HEK293 (cell line): ENCODE data around the gene DNAH9.
A peak's percentile ranks its signal among the peaks of the same experiment; 100 is the strongest.

Experiments used
- CTCF ChIA-PET: fragments of 350-600 bp; formaldehyde crosslinking; extraction: SDS; loops from one replicate; lab custom pipeline; 2021; ENCODE audit warnings: antibody characterized with exemption; lab: Yijun Ruan, JAX
- POLR2A ChIA-PET: fragments of 300-600 bp; formaldehyde crosslinking; extraction: SDS; loops from one replicate; lab custom pipeline; 2020; ENCODE audit warnings: antibody characterized with exemption, inconsistent platforms; lab: Yijun Ruan, JAX
- H3K27ac ChIP-seq: fragments of 200-500 bp; sonication (Bioruptor generic); 2 replicates; pipeline ENCODE4 v1.5.1; 2014; ENCODE audit warnings: low read depth, low read length, control low read depth, inconsistent platforms; ENCODE audit errors: extremely low read depth
- H3K36me3 ChIP-seq, 2 experiments: fragments of 200-500 bp in 1 of 2; sonication (Bioruptor generic) in 1 of 2; 1 replicate in 1 of 2; 2 replicates in 1 of 2; pipeline ENCODE4 v1.5.1; 2014 to 2017; ENCODE audit warnings: inconsistent platforms in 2 of 2, low read length in 2 of 2; ENCODE audit not compliant: control insufficient read depth in 2 of 2, insufficient read depth in 1 of 2
- H3K4me1 ChIP-seq: fragments of 200-500 bp; sonication (Bioruptor generic); 2 replicates; pipeline ENCODE4 v1.5.1; 2014; ENCODE audit warnings: mild to moderate bottlenecking, low read length, inconsistent platforms; ENCODE audit not compliant: control insufficient read depth, insufficient read depth
- H3K4me3 ChIP-seq: 2 replicates; pipeline ENCODE4 v1.5.1; 2011; ENCODE audit warnings: low read depth, mild to moderate bottlenecking, control low read depth, low read length, moderate library complexity
- H3K9me3 ChIP-seq: fragments of 200-500 bp; sonication (Bioruptor generic); 2 replicates; pipeline ENCODE4 v1.5.1; 2014; ENCODE audit warnings: low read depth, low read length, inconsistent platforms; ENCODE audit not compliant: control insufficient read depth, insufficient read depth
- ZBTB8A ChIP-seq: fragments of 450-650 bp; formaldehyde crosslinking; IDR thresholded peaks from 2 replicates; pipeline ENCODE4 v1.5.1; 2016; ENCODE audit warnings: missing biosample characterization, missing genetic modification characterization
- ZNF138 ChIP-seq: fragments of 450-650 bp; formaldehyde crosslinking; IDR thresholded peaks from 2 replicates; pipeline ENCODE4 v1.5.1; 2016; ENCODE audit warnings: missing biosample characterization, missing genetic modification characterization, borderline replicate concordance
- ZNF155 ChIP-seq: fragments of 450-650 bp; formaldehyde crosslinking; IDR thresholded peaks from 2 replicates; pipeline ENCODE4 v1.5.1; 2016; ENCODE audit warnings: missing biosample characterization, missing genetic modification characterization
- ZNF2 ChIP-seq: fragments of 450-650 bp; formaldehyde crosslinking; IDR thresholded peaks from 2 replicates; pipeline ENCODE4 v1.5.1; 2016; ENCODE audit warnings: missing biosample characterization, missing genetic modification characterization
- ZNF274 ChIP-seq, 2 experiments: fragments of 200-500 bp in 1 of 2; fragments of 450-650 bp in 1 of 2; sonication (Bioruptor generic) in 1 of 2; formaldehyde crosslinking in 1 of 2; IDR thresholded peaks; 2 replicates each; pipeline versions ENCODE4 v1.5.1 to v1.6.1; 2014 to 2016; ENCODE audit warnings: borderline replicate concordance in 1 of 2, inconsistent platforms in 1 of 2, low read length in 1 of 2, missing biosample characterization in 1 of 2, missing genetic modification characterization in 1 of 2
- ZNF394 ChIP-seq: fragments of 450-650 bp; formaldehyde crosslinking; IDR thresholded peaks from 2 replicates; pipeline ENCODE4 v1.5.1; 2016; ENCODE audit warnings: missing biosample characterization, missing genetic modification characterization, mild to moderate bottlenecking, moderate library complexity, borderline replicate concordance
- ZNF416 ChIP-seq: fragments of 450-650 bp; formaldehyde crosslinking; IDR thresholded peaks from 2 replicates; pipeline ENCODE4 v1.5.1; 2016; ENCODE audit warnings: missing biosample characterization, missing genetic modification characterization
- ZNF521 ChIP-seq: fragments of 450-650 bp; formaldehyde crosslinking; IDR thresholded peaks from 2 replicates; pipeline ENCODE4 v1.5.1; 2017; ENCODE audit warnings: missing biosample characterization, mild to moderate bottlenecking, missing genetic modification characterization
- ZNF629 ChIP-seq: fragments of 450-650 bp; formaldehyde crosslinking; IDR thresholded peaks from 2 replicates; pipeline ENCODE4 v1.5.1; 2017; ENCODE audit warnings: missing biosample characterization, missing genetic modification characterization
- ZNF660 ChIP-seq: fragments of 450-650 bp; IDR thresholded peaks from 2 replicates; pipeline ENCODE4 v1.5.1; 2018; ENCODE audit warnings: missing biosample characterization, mild to moderate bottlenecking, missing genetic modification characterization
- ZNF701 ChIP-seq: fragments of 450-650 bp; formaldehyde crosslinking; IDR thresholded peaks from 2 replicates; pipeline ENCODE4 v1.5.1; 2016; ENCODE audit warnings: missing biosample characterization, missing genetic modification characterization
- ZNF837 ChIP-seq: fragments of 450-650 bp; formaldehyde crosslinking; IDR thresholded peaks from 2 replicates; pipeline ENCODE4 v1.5.1; 2016; ENCODE audit warnings: missing biosample characterization, missing genetic modification characterization
- ZSCAN30 ChIP-seq: fragments of 450-650 bp; IDR thresholded peaks from 2 replicates; pipeline ENCODE4 v1.5.1; 2018; ENCODE audit warnings: missing biosample characterization, mild to moderate bottlenecking, missing genetic modification characterization, moderate library complexity
- TF ChIP-seq, protein P1 (sequence below): fragments of 450-650 bp; formaldehyde crosslinking; IDR thresholded peaks from 2 replicates; pipeline ENCODE4 v1.5.1; 2016; ENCODE audit warnings: missing biosample characterization, missing genetic modification characterization
- TF ChIP-seq, protein P2 (sequence below): fragments of 450-650 bp; formaldehyde crosslinking; IDR thresholded peaks from 2 replicates; pipeline ENCODE4 v1.5.1; 2016; ENCODE audit warnings: missing biosample characterization, missing genetic modification characterization

DNAH9 gene, protein sequence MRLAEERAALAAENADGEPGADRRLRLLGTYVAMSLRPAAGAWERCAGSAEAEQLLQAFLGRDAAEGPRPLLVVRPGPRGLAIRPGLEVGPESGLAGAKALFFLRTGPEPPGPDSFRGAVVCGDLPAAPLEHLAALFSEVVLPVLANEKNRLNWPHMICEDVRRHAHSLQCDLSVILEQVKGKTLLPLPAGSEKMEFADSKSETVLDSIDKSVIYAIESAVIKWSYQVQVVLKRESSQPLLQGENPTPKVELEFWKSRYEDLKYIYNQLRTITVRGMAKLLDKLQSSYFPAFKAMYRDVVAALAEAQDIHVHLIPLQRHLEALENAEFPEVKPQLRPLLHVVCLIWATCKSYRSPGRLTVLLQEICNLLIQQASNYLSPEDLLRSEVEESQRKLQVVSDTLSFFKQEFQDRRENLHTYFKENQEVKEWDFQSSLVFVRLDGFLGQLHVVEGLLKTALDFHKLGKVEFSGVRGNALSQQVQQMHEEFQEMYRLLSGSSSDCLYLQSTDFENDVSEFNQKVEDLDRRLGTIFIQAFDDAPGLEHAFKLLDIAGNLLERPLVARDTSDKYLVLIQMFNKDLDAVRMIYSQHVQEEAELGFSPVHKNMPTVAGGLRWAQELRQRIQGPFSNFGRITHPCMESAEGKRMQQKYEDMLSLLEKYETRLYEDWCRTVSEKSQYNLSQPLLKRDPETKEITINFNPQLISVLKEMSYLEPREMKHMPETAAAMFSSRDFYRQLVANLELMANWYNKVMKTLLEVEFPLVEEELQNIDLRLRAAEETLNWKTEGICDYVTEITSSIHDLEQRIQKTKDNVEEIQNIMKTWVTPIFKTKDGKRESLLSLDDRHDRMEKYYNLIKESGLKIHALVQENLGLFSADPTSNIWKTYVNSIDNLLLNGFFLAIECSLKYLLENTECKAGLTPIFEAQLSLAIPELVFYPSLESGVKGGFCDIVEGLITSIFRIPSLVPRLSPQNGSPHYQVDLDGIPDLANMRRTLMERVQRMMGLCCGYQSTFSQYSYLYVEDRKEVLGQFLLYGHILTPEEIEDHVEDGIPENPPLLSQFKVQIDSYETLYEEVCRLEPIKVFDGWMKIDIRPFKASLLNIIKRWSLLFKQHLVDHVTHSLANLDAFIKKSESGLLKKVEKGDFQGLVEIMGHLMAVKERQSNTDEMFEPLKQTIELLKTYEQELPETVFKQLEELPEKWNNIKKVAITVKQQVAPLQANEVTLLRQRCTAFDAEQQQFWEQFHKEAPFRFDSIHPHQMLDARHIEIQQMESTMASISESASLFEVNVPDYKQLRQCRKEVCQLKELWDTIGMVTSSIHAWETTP (N-terminal part only)

DNA sequence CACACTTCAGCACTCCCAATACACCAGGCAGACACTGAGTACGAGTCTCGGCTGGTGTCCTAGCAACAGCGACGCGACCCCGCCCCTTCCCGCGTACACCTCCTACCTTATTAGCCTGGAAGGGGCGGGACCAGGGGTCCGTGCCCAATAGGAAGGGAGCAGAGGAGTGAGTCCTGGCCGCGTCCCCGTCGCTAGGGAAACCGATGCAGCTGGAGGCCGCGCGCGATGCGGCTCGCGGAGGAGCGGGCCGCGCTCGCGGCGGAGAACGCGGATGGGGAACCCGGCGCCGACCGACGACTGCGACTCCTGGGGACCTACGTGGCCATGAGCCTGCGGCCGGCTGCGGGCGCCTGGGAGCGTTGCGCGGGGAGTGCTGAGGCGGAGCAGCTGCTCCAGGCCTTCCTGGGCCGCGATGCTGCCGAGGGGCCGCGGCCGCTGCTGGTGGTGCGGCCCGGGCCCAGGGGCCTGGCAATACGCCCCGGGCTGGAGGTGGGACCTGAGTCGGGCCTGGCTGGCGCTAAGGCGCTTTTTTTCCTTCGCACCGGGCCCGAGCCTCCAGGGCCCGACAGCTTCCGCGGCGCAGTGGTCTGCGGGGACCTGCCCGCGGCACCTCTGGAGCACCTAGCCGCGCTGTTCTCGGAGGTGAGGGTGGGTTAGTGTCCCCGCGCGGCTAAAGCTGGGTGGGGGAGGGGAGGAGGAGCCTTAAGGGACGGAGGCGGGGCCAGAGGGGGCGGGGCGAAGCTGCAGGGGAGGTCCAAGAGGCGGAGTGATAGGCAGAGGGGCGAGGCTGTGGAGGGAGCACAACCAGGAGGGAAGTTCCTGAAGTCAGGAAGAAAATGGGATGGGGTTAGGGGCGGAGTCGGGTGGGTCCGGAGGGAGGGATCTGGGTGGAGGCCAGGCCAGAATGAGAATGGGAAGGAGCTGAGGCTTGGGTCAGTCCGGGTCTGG is at the start of gene DNAH9:
Gene DNAH9 (plus strand): TSS at position 197 of the 948 bp plus-strand sequence. CDS start 29 bp downstream, at position 226.
- CTCF ChIA-PET = no interaction called here
- peak within 1 kb of the TSS; percentile 34 for H3K4me3 ChIP-seq
- POLR2A ChIA-PET = no interaction called here

DNA sequence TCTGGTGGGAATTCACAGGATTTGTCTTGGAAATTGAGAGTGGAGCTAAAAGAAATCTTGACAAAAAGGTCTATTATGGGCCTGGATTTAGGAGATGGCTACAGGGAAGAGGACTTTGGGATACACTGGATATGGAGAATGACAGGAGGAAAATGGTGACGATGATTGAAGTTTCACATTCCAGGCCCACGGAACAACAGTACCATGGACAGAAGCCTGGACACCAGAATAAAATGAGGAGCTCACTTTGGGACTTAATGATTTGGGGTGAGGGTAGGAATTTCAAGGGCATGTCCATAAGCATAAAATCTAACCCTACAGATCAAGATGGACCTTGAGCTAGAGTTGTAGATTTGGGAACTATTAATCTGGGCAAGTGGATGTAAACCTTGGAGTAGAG is 47.8 kb upstream of the DNAH9 start:
- Histone ChIP-seq H3K4me3 (no peak overlapping the region), H3K9me3 (no peaks in the 10 kb centered on the region), H3K4me1 (no peaks in the 10 kb centered on the region), H3K27ac (no peak overlapping the region), H3K36me3 (no peaks in the 10 kb centered on the region)
- ChIA-PET CTCF (interaction anchor here (0.6 kb wide), 2 partner anchors 360 to 385 kb away, joined by 3 to 4 read pairs; no protein-coding TSS in a partner anchor), POLR2A (no interaction called here)
- TF ChIP-seq, protein P1, sequence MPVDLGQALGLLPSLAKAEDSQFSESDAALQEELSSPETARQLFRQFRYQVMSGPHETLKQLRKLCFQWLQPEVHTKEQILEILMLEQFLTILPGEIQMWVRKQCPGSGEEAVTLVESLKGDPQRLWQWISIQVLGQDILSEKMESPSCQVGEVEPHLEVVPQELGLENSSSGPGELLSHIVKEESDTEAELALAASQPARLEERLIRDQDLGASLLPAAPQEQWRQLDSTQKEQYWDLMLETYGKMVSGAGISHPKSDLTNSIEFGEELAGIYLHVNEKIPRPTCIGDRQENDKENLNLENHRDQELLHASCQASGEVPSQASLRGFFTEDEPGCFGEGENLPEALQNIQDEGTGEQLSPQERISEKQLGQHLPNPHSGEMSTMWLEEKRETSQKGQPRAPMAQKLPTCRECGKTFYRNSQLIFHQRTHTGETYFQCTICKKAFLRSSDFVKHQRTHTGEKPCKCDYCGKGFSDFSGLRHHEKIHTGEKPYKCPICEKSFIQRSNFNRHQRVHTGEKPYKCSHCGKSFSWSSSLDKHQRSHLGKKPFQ = no peak
- TF ChIP-seq ZNF701 (no peak), ZNF629 (tag by site-specific recombination) (no peak), ZNF138 (tag by site-specific recombination) (no peak), ZNF155 (tag by site-specific recombination) (no peak)
- TF ChIP-seq, protein P2, sequence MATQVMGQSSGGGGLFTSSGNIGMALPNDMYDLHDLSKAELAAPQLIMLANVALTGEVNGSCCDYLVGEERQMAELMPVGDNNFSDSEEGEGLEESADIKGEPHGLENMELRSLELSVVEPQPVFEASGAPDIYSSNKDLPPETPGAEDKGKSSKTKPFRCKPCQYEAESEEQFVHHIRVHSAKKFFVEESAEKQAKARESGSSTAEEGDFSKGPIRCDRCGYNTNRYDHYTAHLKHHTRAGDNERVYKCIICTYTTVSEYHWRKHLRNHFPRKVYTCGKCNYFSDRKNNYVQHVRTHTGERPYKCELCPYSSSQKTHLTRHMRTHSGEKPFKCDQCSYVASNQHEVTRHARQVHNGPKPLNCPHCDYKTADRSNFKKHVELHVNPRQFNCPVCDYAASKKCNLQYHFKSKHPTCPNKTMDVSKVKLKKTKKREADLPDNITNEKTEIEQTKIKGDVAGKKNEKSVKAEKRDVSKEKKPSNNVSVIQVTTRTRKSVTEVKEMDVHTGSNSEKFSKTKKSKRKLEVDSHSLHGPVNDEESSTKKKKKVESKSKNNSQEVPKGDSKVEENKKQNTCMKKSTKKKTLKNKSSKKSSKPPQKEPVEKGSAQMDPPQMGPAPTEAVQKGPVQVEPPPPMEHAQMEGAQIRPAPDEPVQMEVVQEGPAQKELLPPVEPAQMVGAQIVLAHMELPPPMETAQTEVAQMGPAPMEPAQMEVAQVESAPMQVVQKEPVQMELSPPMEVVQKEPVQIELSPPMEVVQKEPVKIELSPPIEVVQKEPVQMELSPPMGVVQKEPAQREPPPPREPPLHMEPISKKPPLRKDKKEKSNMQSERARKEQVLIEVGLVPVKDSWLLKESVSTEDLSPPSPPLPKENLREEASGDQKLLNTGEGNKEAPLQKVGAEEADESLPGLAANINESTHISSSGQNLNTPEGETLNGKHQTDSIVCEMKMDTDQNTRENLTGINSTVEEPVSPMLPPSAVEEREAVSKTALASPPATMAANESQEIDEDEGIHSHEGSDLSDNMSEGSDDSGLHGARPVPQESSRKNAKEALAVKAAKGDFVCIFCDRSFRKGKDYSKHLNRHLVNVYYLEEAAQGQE (tag by site-specific recombination) = peak; percentile 77

More for the DNA sequence above, at the start of gene DNAH9:
- TF ChIP-seq ZNF837 = no peak
- no peak for TF ChIP-seq ZNF274 (IDR thresholded peaks at IDR 0.05; ENCODE audit: low read length)
- TF ChIP-seq ZNF274 (tag by site-specific recombination; IDR thresholded peaks at IDR 0.05; ENCODE audit: borderline replicate concordance) = no peak
- no peak for TF ChIP-seq ZNF416 (tag by site-specific recombination)
- TF ChIP-seq ZNF394 (tag by site-specific recombination) = no peak
- TF ChIP-seq ZNF2 = no peak
- no peak for TF ChIP-seq ZNF660 (tag by site-specific recombination)
- no peak for TF ChIP-seq ZBTB8A (tag by site-specific recombination)
- no peak for TF ChIP-seq ZSCAN30 (tag by site-specific recombination)
- no peak for TF ChIP-seq ZNF521
- no peak within 1 kb of the TSS for H3K27ac ChIP-seq
- H3K4me1 ChIP-seq = no peaks in the 10 kb centered on the region
- no peaks in the 10 kb centered on the region for H3K9me3 ChIP-seq
- H3K36me3 ChIP-seq = no peaks in the 10 kb centered on the region
